Prostate gland (tissue), 2 donors: ENCODE results near the gene WHRN. TPM values are rescaled to one million over a fixed set of nuclear protein-coding genes. Genes with fewer than 3 reads are reported as not detected.

Experiments
- DNase-seq: peaks from one replicate; pipeline ENCODE4 v3.0.0-alpha.2; 2019; ENCODE audit warnings: low spot score
- H3K27ac ChIP-seq, 2 donors: fragments of 200-600 bp; sonication (generic); 2 replicates each; pipeline ENCODE4 v1.5.1; 2017 to 2019
- H3K27me3 ChIP-seq: fragments of 200-600 bp; sonication (generic); replicated peaks from 2 replicates; pipeline ENCODE4 v1.5.1; 2019; ENCODE audit not compliant: insufficient read depth
- H3K36me3 ChIP-seq, 2 donors: fragments of 200-600 bp; sonication (generic); 1 replicate in 1 of 2; 2 replicates in 1 of 2; pipeline versions ENCODE4 v1.5.1 to v1.8.1; 2017 to 2019
- H3K4me1 ChIP-seq: fragments of 200-600 bp; sonication (generic); replicated peaks from 2 replicates; pipeline ENCODE4 v1.5.1; 2019
- H3K4me3 ChIP-seq, 2 donors: fragments of 200-600 bp; sonication (generic); 2 replicates each; pipeline ENCODE4 v1.5.1; 2017 to 2019
- H3K9me3 ChIP-seq: fragments of 200-600 bp; sonication (generic); 2 replicates; pipeline ENCODE4 v1.5.1; 2017
- POLR2A ChIP-seq: fragments of 450-650 bp; IDR thresholded peaks from one replicate; pipeline ENCODE4 v1.6.1; 2016; ENCODE audit warnings: antibody characterized with exemption, mild to moderate bottlenecking
- POLR2AphosphoS5 ChIP-seq: sonication (generic); formaldehyde crosslinking; IDR thresholded peaks from one replicate; pipeline ENCODE4 v1.6.1; 2017; ENCODE audit warnings: antibody characterized with exemption
- WGBS: methylation state at CpG from one replicate; pipeline ENCODE4 v1.1.5; 2018; 5-methylcytosine and 5-hydroxymethylcytosine counted together
- intact Hi-C: fragments of 100-400 bp; cut with DNase I; formaldehyde crosslinking; loops from one replicate; pipeline ENCODE4 v1.14.2; 2022
- total RNA-seq, 2 donors: library from RNA; depleted of rRNA; stranded (reverse); fragments of >200 nt; gene quantifications; one replicate each; pipeline ENCODE4 v1.1.0, GENCODE V29; 2016
- TF ChIP-seq, protein P1 (sequence below), 4 experiments: fragments of 200-600 bp in 2 of 4; fragments of 450-650 bp in 2 of 4; sonication (generic) in 2 of 4; IDR thresholded peaks; 1 replicate in 3 of 4; 2 replicates in 1 of 4; pipeline ENCODE4 v1.5.1; 2016 to 2019; ENCODE audit warnings: antibody characterized with exemption in 4 of 4, mild to moderate bottlenecking in 2 of 4, moderate library complexity in 2 of 4

The WHRN gene
- total RNA-seq, 2 donors from 2014 or later: 13.8 to 102 TPM

DNA sequence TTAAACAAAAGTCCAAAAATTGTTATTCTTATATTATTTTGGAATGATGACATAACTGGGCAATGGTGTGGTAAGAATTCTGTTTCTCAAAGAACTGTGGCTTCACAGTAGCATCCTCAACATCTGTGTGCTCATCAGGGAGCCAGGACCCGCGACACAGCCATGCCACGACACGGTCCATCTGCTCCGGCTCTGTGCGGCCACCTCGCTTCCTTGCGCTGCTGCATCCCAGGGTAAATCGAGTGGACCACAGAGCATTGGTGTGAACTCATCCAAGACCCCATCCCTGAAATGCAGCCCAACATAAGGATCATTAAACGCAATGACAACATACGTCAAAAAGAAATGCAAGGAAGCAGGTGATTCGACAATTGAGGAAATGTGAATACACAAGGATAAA is 15.3 kb downstream of the WHRN start:
- TF ChIP-seq, protein P1, sequence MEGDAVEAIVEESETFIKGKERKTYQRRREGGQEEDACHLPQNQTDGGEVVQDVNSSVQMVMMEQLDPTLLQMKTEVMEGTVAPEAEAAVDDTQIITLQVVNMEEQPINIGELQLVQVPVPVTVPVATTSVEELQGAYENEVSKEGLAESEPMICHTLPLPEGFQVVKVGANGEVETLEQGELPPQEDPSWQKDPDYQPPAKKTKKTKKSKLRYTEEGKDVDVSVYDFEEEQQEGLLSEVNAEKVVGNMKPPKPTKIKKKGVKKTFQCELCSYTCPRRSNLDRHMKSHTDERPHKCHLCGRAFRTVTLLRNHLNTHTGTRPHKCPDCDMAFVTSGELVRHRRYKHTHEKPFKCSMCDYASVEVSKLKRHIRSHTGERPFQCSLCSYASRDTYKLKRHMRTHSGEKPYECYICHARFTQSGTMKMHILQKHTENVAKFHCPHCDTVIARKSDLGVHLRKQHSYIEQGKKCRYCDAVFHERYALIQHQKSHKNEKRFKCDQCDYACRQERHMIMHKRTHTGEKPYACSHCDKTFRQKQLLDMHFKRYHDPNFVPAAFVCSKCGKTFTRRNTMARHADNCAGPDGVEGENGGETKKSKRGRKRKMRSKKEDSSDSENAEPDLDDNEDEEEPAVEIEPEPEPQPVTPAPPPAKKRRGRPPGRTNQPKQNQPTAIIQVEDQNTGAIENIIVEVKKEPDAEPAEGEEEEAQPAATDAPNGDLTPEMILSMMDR (IDR thresholded peaks at IDR 0.05): no peak
- no peak for TF ChIP-seq POLR2AphosphoS5
- no peak for TF ChIP-seq POLR2A
- Histone ChIP-seq H3K27me3 (no peaks in the 10 kb centered on the region), H3K36me3 (no peaks in the 10 kb centered on the region), H3K9me3 (no peaks in the 10 kb centered on the region), H3K4me1 (no peaks in the 10 kb centered on the region), H3K4me3 (no peak overlapping the region), H3K27ac (no peak overlapping the region)
- intact Hi-C loops: loop anchor here (5.0 to 10.0 kb wide), 2 partner anchors 85 to 162 kb away; no protein-coding TSS in a partner anchor
- WGBS: 91% methylated on average over 12 of the region's 12 CpGs
- no peak for DNase-seq

DNA sequence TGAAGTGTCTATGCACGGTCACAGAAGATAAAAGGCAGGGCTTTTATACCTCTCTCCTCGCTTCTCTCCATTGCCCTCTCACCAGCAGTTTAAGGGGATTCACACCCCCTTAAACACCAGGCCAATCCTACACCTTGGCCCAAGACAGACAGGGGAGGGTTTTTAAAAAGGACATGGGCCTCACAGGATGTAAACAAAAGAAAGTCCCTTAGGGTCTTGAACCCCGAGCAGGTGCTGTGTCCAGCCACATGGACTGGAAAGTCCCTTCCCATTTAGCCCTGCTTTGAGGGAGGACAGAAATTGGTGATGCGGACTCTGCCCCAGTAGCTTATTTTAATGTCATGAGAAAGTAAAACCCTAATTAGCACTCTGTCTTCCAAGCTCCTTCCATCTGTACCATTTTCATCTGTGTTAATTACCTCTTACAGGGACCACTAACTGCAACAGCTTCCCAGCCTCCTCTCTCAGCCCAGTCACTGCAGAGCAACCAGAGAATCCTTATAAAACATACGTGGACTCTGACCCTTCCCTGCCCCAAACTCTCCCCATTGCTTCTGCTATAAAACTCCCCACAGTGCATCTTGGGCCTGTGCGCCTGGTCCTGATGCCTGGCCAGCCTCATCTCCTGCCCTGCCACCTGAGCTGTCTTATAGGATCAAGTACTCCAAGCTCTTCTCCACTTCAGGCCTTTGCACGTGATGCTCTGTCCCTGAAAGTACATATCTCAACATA is 16.7 kb downstream of the WHRN start:
- Histone ChIP-seq H3K27me3 (no peaks in the 10 kb centered on the region), H3K4me3 (no peak overlapping the region), H3K36me3 (no peaks in the 10 kb centered on the region), H3K27ac (no peak overlapping the region), H3K4me1 (no peaks in the 10 kb centered on the region), H3K9me3 (no peaks in the 10 kb centered on the region)
- TF ChIP-seq, protein P1 (IDR thresholded peaks at IDR 0.05): no peak
- TF ChIP-seq POLR2A: no peak
- no peak for TF ChIP-seq POLR2AphosphoS5
- DNase-seq: no peak
- intact Hi-C loops: loop anchor here (5.0 to 10.0 kb wide), 2 partner anchors 84 to 164 kb away; no protein-coding TSS in a partner anchor
- 81% methylated on average over 7 of the region's 7 CpGs for WGBS

DNA sequence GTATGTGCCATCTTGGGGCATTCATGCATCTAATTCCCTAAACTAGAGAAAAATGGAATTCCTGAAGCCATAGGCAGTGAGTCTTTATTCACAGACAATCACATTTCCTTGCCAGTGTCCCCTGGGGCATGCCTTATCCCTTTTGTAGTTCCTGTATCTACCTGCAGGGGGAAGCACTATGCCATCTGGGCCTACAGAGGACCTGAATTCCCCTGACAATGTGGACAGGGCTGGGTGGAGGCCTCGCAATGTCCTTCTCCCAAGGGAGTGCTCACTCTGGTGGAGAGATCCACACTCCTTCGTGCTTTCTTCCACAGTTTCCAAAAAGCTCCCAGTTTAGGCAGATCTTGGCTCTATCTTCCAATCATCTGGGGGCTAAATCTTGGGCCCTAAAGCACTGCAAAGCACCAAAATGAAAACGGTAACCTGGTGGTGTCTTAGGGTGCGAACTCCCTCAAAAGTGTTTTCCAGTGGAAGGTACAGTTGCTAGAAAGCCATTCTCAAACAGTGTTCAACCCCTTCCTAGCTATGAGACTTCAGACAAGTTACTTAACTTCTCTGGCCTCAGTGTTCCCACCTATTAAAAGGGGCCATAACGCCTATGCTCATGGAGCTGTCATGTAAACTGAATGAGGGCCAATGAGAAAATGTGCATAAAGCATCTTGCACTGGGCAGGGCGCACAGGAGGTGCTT is 17.5 kb downstream of the WHRN start:
- WGBS: 68% methylated on average over 6 of the region's 6 CpGs
- H3K4me1 ChIP-seq: no peaks in the 10 kb centered on the region
- no peaks in the 10 kb centered on the region for H3K9me3 ChIP-seq
- no peak overlapping the region for H3K27ac ChIP-seq
- TF ChIP-seq POLR2A (no peak), POLR2AphosphoS5 (peak; percentile 49)
- TF ChIP-seq, protein P1 (IDR thresholded peaks at IDR 0.05): peak; percentile 69 to 89 (median 80)
- no peaks in the 10 kb centered on the region for H3K36me3 ChIP-seq
- intact Hi-C loops: loop anchor here (5.0 to 10.0 kb wide), 2 partner anchors 83 to 165 kb away; no protein-coding TSS in a partner anchor
- H3K27me3 ChIP-seq: no peaks in the 10 kb centered on the region
- no peak overlapping the region for H3K4me3 ChIP-seq
- peak; percentile 77 for DNase-seq

DNA sequence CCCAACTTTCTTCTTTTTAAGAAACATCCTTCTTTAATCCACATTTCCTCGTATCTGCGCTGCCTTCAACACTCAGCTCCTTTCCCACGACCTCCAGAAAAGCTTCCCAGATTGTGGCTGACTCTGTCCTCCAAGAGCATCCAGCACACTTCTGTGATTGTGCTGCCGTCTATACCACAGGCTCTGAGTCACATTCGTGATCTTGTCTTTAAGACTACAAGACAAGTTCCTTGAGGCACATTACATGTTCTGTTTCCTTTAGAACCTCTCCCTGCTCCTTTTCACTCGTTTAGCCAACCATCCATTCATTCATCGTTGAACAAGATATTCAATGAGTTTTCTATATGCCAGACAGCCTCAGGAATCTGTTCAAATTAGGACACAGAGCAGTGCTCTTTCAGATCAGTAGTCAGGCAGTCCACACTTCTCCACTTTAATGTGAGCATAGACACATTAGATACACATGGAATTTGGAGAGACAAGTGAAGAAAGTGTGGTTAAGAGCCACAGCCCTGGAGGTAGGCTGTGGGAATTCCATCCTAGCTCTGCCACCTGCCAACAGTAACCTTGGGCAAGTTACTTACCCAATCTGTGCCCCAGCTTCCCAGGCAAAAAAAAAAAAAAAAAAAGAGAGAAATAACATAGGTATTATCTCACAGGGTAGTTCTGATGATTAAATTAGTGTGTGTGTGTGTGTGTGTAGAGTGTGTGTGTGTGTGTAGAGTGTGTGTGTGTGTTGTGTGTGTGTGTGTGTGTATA is 18.9 kb downstream of the WHRN start:
- Histone ChIP-seq H3K9me3 (no peaks in the 10 kb centered on the region), H3K4me1 (no peaks in the 10 kb centered on the region), H3K36me3 (no peaks in the 10 kb centered on the region), H3K27ac (no peak overlapping the region), H3K27me3 (no peaks in the 10 kb centered on the region), H3K4me3 (no peak overlapping the region)
- no peak for DNase-seq
- 90% methylated on average over 7 of the region's 7 CpGs for WGBS
- TF ChIP-seq POLR2AphosphoS5: no peak
- TF ChIP-seq, protein P1 (IDR thresholded peaks at IDR 0.05): no peak
- intact Hi-C loops: loop anchor here (5.0 to 10.0 kb wide), 2 partner anchors 82 to 166 kb away; no protein-coding TSS in a partner anchor
